HG02623 (cell line): ENCODE results near the gene ACADVL.
A peak's percentile ranks its signal among the peaks of the same experiment; 100 is the strongest.

Source experiments
- ATAC-seq: cut with Tn5 transposase; IDR thresholded peaks from one replicate; pipeline ENCODE4 v1.9.1; 2021; ENCODE audit warnings: moderate library complexity; ENCODE audit not compliant: unreplicated experiment

ACADVL gene

DNA sequence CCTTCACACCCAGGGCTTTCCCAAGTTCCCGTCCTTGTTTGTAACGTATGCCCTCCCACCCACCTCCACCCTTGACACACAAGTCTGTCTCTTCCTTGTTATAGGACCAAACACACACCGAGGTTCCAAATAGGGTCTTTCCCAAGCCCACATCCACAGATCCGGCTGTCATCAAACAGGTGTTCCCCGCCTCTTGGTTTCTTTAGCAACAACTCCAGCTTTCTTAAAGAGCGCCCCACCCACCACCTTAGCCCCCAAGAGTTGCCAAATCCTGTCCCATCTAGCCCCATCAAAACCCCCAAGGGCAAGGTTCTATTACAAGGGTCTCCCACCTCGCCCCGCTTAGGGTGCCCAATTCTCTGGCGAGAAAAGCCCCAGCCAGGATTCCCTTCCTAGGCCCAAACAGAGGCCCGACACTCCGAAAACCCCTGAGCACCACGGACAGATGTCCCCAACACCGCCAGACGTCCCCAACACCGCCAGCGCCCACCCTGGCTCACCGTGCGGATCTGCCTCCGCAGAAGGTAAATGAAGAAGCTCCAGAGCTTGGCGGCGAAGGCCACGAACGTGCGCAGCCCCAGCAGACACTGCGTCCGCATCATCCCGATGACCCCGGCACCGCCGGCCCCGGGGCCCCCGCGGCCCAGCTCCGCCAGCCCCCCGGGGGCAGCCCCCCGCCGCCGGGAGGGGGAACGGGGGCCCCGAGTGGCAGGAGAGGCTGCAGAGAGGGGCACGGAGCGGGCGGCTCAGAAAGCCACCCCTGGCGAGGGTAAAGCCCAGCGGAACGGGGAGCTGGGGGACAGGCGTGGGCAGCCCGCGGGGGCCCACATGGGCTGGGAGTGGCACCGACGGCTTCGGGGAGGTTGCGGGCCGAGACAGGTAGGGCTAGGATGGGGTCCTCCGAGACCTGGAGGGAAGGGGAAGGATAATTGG, 31.2 kb downstream of the ACADVL start:
- ATAC-seq, result no peak

DNA sequence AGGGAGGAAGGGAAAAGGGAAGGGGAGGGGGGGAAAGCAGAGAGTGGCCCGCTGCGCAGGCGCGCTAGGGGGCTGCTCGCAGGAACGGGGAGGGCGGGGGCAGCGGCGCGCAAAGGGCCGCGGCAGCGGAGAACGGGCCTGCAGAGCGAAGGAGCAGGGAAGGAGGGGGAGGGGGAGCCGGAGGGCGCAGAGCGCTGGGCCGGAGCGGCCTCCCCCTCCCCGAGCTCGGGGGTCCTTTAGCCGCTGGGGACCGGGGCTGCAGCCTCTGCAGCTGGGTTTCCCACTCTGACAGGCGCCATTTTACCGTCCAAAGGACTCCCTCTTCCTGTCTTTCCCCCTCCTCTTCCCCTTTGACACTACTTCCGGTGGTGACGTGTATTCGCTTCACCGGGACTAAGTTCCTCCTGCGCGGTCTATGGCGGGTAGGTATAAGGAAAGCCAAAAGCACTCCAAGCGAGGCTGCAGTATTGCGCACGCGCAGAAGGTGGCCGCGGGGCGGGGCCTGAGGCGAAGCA, 32.0 kb downstream of the ACADVL start, which contains the start of gene CTDNEP1:
Gene CTDNEP1 (minus strand): TSS at position 74 of the 515 bp plus-strand sequence. CDS start 438 bp downstream, outside the sequence.
- peak; percentile 79 for ATAC-seq

DNA sequence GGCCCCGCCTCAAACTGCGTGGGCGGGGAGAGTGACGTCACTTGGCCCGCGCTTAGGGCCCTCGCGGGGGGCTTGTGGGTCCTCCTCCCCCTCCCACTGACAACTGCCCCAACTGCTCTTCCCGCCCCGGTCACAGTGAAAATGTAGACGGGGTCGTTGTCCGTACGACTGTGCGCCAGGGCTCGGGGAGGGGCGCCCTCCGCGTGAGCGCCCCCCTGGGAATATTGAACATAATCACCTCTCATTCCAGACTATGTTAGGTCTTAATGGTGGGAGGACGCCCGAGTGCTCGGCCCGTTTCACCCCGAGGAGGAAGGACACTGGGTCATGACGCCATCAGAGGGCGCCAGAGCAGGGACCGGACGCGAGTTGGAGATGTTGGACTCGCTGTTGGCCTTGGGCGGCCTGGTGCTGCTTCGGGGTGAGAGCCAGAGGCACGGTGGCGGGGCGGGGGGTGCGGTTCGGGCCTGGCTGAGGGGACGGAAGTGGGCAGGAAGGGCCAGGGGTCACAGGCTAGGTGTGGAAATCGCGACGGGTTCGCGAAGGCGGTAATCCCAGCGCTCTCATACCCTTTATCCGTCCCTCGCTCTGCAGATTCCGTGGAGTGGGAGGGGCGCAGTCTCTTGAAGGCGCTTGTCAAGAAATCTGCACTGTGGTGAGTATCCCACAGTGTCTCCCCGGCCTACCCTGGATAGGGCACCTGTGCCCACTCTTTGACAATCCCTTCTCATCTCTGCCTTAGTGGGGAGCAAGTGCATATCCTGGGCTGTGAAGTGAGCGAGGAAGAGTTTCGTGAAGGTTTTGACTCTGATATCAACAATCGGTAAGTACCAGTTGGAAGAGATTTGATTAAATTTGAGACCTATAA, 32.7 kb downstream of the ACADVL start, which contains the start of gene ELP5:
Gene ELP5 (plus strand): TSS at position 40 of the 868 bp plus-strand sequence. CDS start 336 bp downstream, at position 376.
- peak; percentile 40 for ATAC-seq

DNA sequence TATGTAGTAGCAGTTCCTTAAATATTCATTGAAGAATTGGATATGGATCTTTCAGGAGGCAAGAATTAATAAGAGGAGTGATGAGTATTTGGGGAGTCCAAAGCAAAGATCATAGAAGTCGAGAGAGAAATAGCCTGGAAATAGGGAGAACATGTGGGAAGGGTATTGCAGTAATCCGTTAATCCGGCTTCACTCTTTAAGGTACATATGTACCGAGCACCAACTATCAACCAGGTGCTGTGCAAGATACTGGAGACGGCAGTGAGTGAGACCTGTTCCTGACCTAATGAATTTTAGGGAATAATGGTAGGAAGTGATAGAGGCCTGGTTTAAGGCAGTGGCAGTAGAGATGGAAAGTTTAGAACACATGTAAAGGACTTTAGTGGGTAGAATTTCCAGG, 33.3 kb downstream of the ACADVL start:
- ATAC-seq, result no peak

DNA sequence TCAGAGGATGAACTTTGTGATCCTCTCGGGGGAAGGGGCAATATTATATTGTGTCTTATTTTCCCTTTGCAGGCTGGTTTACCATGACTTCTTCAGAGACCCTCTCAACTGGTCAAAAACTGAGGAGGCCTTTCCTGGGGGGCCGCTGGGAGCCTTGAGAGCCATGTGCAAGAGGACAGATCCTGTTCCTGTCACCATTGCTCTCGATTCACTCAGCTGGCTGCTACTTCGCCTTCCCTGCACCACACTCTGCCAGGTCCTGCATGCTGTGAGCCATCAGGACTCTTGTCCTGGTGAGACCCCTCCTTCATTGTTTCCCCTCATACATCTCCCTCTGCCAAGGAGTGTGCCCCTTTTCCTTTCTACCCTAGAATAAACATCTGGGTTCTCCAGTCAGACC, 34.8 kb downstream of the ACADVL start:
- ATAC-seq, result no peak

DNA sequence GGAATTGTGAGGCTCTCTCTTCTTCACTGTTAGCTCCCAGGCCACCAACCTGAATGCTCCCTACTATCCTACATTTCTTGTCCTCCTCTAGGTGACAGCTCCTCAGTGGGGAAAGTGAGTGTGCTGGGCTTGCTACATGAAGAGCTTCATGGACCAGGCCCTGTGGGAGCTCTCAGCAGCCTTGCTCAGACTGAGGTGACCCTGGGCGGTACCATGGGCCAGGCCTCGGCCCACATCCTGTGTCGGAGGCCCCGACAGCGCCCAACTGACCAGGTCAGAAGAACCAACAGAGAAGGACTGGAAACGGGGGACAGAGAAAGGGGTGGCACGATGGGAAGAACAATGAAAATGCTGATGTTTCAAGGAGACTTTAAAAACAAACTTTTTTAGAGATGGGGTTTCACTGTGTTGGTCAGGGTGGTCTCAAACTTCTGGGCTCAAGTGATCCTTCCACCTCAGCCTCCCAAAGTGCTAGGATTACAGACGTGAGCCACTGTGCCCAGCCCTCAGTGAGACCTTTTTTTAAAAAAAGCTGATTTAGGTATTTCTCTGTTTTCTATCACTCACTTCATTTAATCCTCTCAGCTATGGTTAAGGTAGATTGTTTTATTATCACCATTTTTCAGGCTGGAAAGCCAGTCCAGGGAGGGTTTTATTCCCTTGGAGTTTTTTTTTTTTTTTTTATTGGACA, 37.2 kb downstream of the ACADVL start:
- ATAC-seq, result no peak

DNA sequence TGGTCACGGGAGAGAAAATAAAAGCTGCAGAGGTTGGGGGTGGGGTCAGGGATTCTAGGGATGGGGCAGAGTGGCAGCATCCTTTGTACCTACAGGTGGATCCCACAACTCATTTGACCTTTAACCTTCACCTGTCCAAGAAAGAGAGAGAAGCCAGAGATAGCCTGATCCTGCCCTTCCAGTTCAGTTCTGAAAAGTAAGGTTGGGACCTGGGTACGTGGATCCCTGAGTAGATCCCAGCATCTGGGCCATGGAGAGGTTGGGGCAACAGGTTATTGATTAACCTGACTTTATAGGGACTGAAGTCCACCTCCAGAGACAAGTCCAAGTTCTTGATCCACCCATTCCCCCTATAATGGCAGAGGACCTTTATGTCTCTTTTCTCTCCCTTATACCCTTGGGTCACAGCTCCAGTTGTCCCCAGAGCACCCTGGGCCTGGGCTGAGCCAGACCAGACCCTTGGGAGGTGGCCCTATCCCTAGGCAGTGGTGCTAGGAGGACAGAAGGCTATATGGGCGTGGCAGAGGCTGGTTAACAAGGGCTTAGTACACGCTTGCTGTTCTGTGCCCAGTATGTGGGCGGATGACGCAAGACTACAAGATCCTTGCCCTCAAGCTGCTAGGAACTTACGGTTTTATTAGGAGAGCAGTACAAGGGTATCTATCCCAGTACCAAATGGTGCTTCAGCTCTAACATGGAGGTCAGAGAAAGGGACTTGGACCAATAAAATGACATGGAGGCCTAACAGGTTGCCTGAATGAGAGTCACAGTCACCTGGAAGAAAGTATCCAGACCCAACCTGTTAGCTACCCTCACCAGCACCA, 39.2 kb downstream of the ACADVL start:
- no peak for ATAC-seq

DNA sequence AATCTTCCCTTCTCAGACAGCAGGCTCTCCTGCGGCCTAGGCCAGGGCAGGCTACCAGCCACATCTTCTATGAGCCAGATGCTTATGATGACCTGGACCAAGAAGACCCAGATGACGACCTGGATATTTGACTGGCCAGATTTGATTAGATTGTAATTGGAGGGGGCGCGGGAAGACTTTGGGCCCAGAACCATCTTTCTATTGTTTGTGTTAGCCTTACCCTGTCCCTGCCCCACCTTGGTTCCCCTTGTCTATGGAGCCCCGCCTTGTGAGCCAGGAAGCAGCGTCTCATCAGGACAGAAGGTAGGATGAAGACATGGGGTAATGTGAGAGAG, 39.8 kb downstream of the ACADVL start:
- ATAC-seq, result no peak

DNA sequence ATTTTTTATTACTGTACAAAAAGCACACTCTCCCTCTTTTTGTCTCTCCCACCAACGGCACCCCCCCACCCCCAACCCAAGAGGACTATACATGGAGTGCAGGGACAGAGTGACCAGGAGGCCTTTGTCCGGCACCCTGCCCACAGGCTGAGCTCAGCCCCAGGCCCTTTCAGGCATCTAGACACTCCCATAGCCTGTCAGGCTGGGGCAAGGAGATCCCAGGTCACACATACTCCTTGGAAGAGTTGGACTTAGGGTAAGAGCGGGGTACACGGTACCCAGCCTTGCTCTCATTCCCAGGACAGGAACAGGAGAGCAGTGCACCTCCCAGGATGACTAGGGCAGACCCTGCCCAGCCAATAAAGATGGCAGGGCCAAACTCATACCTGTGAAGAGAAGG, 40.4 kb downstream of the ACADVL start:
- no peak for ATAC-seq

DNA sequence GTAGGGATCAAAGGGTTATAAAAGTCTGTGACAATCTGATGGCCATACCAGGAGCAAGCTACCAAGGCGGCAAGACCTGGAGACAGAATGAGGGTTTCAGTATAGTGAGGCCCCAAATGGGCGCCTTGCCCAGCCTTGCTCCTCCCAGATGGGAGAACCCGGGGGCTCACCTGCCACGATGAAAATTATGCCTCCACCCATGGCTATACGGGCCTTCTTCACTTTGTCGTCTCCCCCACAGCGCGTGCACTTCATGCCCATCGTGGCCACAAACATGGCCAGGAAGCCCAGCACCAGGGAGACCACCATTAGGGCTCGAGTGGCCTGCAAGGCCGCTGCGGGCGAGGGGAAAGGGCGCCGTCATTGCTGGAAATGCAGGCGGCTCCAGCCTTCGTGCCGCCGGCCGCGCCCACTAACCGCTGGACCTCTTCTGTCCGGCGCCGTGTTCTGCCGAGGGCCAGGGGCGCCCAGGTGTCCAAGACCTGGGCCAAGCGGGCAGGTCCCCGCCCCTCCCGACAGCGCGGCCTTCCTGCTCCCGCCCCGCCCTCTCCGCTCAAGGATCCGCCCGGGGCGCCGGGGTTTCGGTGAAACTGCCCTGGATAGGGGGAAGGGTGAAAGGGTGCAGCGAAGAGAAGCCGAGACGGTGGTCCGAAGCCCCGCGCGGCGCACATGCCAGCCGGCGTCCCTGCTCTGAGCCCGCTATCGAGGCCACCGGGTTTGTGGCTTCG, 41.1 kb downstream of the ACADVL start:
- no peak for ATAC-seq

DNA sequence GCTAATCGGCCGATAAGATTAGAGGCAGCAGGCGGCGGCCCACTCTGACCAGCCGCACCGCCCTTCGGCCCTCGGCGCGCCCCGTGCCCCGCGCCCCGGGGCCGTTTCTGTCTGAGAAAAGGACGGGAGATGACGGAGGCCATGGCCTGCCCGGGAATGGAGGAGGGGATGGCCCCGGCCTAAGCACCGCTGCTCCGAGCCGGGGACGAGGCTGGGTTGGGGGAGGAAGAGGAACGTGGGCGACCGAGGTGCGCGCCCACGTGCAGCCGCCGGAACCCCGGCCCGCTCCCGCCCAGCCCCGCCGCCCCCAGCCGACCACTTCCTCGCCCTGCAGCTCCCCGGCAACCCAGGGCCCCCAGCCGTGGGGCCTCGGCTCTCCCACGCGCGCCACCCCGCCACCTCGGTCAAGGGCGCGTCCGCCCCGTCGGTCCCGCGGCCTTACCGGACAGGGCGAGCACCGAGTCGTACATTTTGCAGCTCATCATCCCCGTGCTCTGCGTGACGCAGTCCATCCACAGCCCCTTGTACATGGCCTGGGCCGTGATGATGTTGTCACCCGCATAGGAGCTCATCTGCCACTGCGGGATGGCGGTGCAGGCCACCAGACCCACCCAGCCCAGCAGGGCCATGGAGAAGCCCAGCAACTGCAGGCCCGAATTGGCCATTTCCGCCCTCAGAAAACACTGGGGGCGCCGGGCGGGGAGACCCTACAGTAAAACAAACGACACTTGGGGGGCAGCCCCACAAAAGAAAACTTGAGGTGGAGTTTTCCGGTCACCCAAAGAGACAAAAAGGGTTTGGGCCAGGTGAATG, 41.8 kb downstream of the ACADVL start:
- no peak for ATAC-seq

DNA sequence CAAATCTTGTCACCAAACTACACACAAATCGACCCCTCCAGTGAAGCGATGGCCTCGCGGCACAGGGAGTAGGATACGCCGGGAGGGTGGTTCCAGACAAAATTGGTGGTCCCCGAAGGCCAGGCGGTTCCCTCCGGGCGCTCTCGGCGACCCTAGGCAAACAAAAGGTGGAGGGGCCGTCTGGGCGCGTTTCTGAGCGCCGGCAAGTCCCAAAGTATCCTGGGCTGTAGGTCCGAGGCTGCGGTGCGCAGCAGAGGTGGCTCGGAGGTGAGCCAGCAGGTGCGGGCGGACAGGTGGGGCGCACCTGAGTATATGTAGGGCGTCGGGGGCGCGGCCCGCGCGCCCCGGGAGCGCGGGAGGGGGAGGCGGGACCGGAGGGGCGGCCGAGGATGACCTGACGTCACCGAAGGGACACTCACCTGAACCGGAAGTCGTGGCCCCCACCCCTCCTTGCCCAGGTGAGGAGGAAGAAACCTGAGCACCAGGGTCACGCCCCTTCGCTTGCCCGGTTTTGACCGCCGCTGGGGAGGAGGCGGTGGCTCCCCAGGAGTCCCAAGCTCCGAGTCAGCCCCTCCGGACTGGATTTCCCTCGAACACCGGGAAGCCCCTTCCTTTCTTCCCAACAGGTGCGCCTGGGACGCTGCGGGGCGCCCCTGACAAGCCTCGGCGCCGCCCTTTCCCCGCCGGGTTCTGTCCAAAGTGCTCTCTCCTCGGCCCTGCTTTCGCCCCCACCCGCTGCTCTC, 42.6 kb downstream of the ACADVL start, which contains the start of gene CLDN7:
Gene CLDN7 (minus strand): TSS at position 287 of the 743 bp plus-strand sequence. CDS start 435 bp downstream, outside the sequence.
- ATAC-seq, result no peak

DNA sequence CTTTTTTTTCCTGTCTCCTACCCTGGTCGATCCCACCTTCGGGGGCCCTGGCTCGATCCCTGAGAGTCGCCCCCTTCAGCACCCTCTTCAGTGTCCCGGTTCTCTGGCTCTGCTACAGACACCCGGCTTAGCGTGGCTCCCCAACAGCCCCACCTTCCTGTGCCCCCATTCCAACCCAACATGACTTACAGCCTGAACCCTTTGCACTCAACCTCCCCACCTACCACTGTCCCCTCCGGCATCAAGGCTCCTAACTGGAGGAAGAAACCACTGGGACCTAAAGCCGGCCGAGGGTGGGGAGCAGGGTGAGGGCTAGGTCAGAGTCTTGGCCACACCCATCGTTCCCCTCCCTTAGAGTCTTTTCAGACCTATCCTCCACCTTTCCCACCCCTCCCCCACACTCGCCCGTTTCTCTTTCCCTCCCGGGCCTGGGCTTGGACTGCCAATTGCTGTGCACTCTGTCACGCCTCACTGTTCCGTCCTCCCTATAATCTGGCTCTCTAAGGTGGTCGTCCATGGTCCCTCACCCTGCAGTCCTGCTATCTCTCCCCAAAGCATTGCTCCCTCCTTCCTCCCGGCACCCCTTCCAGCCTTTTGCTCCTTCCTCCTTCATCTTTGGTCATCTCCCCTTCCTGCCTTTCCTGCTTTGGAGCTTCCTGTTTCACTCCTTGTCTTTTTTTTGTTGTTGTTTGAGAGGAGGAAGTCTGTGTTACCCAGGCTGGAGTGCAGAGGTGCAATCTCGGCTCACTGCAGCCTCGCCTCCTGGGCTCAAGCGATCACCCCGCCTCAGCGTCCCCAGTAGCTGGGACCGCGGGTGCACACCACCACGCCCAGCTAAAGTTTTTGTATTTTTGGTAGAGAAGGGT, 43.4 kb downstream of the ACADVL start:
- ATAC-seq, result no peak

DNA sequence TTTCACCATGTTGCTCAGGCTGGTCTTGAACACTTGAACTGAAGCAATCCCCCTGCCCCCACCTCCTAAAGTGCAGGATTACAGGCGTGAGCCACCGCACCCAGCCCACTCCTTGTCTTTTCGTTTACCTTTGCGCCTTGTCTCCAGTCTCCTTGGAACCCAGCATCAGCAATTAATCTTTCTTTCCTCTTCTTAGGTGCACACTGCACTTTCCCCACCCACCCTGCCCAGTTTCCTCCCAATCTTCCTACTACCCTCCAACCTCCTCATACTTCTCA, 44.0 kb downstream of the ACADVL start:
- no peak for ATAC-seq

DNA sequence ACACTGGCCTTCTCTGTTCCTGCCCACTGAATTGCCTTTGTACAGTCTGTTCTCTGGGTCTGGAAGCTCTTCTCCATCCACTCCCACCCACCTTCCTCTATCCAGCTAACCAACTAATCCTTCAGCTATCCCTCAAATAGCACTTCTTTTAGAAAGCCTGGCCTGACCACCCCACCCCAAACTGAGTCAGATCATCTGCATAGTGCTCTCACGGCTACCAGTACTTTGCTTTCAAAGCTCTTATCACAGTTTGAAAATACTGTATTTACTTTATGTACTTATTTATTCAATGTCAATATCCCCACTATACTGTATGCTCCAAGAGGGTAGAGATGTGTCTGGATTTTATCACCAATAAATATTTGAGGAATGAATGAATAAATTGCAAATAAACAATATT, 47.0 kb downstream of the ACADVL start:
- ATAC-seq, result no peak
